ENCODE data around the gene RAD1.

GRCh38 chr5:34944044-34944443, 28.7 kb upstream of the RAD1 start:
- no peak for TF ChIP-seq CTCF (IDR thresholded peaks at IDR 0.05)
- TF ChIP-seq POLR2A (IDR thresholded peaks at IDR 0.05) = no peak
